Testis (tissue), 3 donors: ENCODE measurements around the gene NR3C1. TPM values are rescaled to one million over a fixed set of nuclear protein-coding genes. Genes with fewer than 3 reads are reported as not detected.

Experiments
- DNase-seq: peaks from one replicate; pipeline ENCODE4 v3.0.0-alpha.2; 2019
- H3K27ac ChIP-seq, 2 donors: fragments of 200-600 bp; sonication (generic); one replicate each; pipeline ENCODE4 v1.5.1; 2019
- H3K27me3 ChIP-seq: fragments of 200-600 bp; sonication (generic); one replicate; pipeline ENCODE4 v1.5.1; 2019
- H3K36me3 ChIP-seq: fragments of 200-600 bp; sonication (generic); one replicate; pipeline ENCODE4 v1.5.1; 2017; ENCODE audit warnings: low read depth; ENCODE audit errors: missing control alignments
- H3K4me1 ChIP-seq: fragments of 200-600 bp; sonication (generic); one replicate; pipeline ENCODE4 v1.5.1; 2019
- H3K4me3 ChIP-seq, 2 donors: fragments of 200-600 bp; sonication (generic); one replicate each; pipeline ENCODE4 v1.5.1; 2017 to 2019
- H3K9me3 ChIP-seq: fragments of 200-600 bp; sonication (generic); one replicate; pipeline ENCODE4 v1.5.1; 2017
- POLR2A ChIP-seq: fragments of 450-650 bp; IDR thresholded peaks from one replicate; pipeline ENCODE4 v1.6.1; 2017; ENCODE audit warnings: antibody characterized with exemption, mild to moderate bottlenecking, moderate library complexity
- WGBS, 2 donors: methylation state at CpG; one replicate each; pipeline ENCODE4 v1.1.5; 2018; 5-methylcytosine and 5-hydroxymethylcytosine counted together
- intact Hi-C: fragments of 100-400 bp; cut with DNase I; formaldehyde crosslinking; loops from one replicate; pipeline ENCODE4 v1.15.1; 2023; ENCODE audit warnings: low total_unique reads
- polyA plus RNA-seq: library from polyadenylated mRNA; stranded (reverse); fragments of 350-450 nt; fragmentation: Illumina TruSeq; extraction: RNeasy Lipid Tissue Mini Kit (QIAGEN cat#74804); gene quantifications from one replicate; pipeline ENCODE4 v1.2.3, GENCODE V29; 2014; ENCODE audit warnings: low read depth, low replicate concordance; ENCODE audit not compliant: insufficient read depth
- total RNA-seq, 2 donors: library from RNA; depleted of rRNA; stranded (reverse); fragments of >200 nt; gene quantifications; one replicate each; pipeline ENCODE4 v1.2.3, GENCODE V29; 2016
- TF ChIP-seq, protein P1 (sequence below), 3 experiments: fragments of 450-650 bp in 2 of 3; fragments of 200-600 bp in 1 of 3; sonication (generic) in 1 of 3; IDR thresholded peaks; one replicate each; pipeline ENCODE4 v1.5.1; 2016 to 2019; ENCODE audit warnings: antibody characterized with exemption in 3 of 3, mild to moderate bottlenecking in 2 of 3, moderate library complexity in 1 of 3

NR3C1 gene
- total and polyA plus RNA-seq, 3 donors from 2014 or later = 33.2 to 37.7 (median 34.3) TPM

GRCh38 chr5:143341807-143342570, 61.5 kb downstream of the NR3C1 start:
- H3K27ac ChIP-seq = no peak overlapping the region
- H3K36me3 ChIP-seq = no peaks in the 10 kb centered on the region
- WGBS, 2 donors = 78 to 81% methylated on average over 4 of the region's 4 CpGs

GRCh38 chr5:143340891-143341685, 62.4 kb downstream of the NR3C1 start:
- DNase-seq = no peak
- no peak overlapping the region for H3K27ac ChIP-seq
- no peaks in the 10 kb centered on the region for H3K9me3 ChIP-seq
- no peaks in the 10 kb centered on the region for H3K27me3 ChIP-seq
- intact Hi-C loops = no loop called here
- H3K4me3 ChIP-seq = no peak overlapping the region
- H3K4me1 ChIP-seq = peaks cover 7% of the 10 kb centered on the region
- 83 to 91% methylated on average over 3 of the region's 3 CpGs for WGBS, 2 donors
- no peaks in the 10 kb centered on the region for H3K36me3 ChIP-seq
- TF ChIP-seq, protein P1, sequence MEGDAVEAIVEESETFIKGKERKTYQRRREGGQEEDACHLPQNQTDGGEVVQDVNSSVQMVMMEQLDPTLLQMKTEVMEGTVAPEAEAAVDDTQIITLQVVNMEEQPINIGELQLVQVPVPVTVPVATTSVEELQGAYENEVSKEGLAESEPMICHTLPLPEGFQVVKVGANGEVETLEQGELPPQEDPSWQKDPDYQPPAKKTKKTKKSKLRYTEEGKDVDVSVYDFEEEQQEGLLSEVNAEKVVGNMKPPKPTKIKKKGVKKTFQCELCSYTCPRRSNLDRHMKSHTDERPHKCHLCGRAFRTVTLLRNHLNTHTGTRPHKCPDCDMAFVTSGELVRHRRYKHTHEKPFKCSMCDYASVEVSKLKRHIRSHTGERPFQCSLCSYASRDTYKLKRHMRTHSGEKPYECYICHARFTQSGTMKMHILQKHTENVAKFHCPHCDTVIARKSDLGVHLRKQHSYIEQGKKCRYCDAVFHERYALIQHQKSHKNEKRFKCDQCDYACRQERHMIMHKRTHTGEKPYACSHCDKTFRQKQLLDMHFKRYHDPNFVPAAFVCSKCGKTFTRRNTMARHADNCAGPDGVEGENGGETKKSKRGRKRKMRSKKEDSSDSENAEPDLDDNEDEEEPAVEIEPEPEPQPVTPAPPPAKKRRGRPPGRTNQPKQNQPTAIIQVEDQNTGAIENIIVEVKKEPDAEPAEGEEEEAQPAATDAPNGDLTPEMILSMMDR (IDR thresholded peaks at IDR 0.05) = no peak
- TF ChIP-seq POLR2A = no peak

More at GRCh38 chr5:143341807-143342570, 61.5 kb downstream of the NR3C1 start:
- TF ChIP-seq, protein P1 (IDR thresholded peaks at IDR 0.05) = no peak
- TF ChIP-seq POLR2A = no peak
- Histone ChIP-seq H3K9me3 (no peaks in the 10 kb centered on the region), H3K4me3 (no peak overlapping the region), H3K27me3 (no peaks in the 10 kb centered on the region), H3K4me1 (no peaks in the 10 kb centered on the region)
- intact Hi-C loops = no loop called here
- DNase-seq = no peak

DNA sequence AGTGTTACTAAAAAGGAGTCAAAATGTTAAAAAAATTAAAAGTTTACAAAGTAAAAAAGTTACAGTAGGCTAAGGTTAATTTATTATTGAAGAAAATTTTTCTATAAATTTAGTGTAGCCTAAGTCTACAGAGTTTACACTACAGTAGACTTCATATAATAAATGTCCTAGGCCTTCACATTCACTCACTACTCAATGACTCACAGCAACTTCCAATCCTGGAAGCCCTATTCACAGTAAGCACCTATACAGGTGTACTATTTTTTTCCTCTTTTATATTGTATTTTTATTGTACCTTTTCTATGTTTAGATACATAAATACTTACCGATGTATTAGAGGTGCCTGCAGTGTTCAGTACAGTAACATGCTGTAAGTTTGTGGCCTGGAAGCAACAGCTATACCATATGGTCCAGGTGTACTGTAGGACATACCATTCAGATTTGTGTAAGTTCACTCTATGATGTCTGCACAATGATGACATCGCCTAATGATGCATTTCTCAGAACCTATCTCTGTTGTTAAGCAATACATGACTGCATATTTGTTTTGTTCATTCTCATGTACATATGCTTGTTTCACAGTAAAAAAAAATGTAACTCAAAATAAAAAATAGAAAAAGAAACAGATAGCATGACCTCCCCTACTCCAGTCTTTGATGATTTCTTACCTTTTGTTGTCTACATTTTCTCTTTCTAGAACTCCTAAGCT, 64.7 kb downstream of the NR3C1 start:
- Histone ChIP-seq H3K4me3 (no peak overlapping the region), H3K4me1 (peaks cover 7% of the 10 kb centered on the region), H3K27ac (no peak overlapping the region), H3K36me3 (no peaks in the 10 kb centered on the region), H3K27me3 (no peaks in the 10 kb centered on the region), H3K9me3 (no peaks in the 10 kb centered on the region)
- DNase-seq = no peak
- WGBS, 2 donors = 94 to 96% methylated on average over 2 of the region's 2 CpGs
- TF ChIP-seq, protein P1 (IDR thresholded peaks at IDR 0.05) = no peak
- no peak for TF ChIP-seq POLR2A
- intact Hi-C loops = no loop called here

DNA sequence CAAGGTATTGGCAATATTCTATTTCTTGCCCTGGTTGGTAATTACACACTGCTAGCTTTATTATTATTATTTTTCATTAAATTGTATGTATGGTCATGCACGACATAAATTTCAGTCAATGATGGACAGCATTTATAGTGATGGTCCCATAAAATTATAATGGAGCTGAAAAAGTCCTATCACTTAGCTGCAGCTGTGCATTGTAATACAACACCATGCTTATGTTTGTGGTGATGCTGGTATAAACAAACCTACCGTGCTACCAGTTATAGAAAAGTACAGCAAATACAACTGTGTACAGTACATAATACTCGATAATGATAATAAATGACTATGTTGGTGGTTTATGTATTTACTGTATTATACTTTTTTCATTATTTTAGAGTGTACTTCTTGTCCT, 65.5 kb downstream of the NR3C1 start:
- Histone ChIP-seq H3K27ac (no peak overlapping the region), H3K4me3 (no peak overlapping the region), H3K4me1 (peaks cover 7% of the 10 kb centered on the region), H3K9me3 (no peaks in the 10 kb centered on the region), H3K27me3 (no peaks in the 10 kb centered on the region), H3K36me3 (no peaks in the 10 kb centered on the region)
- TF ChIP-seq, protein P1 (IDR thresholded peaks at IDR 0.05) = no peak
- TF ChIP-seq POLR2A = no peak
- WGBS, 2 donors = 91% methylated on average over 3 of the region's 3 CpGs
- intact Hi-C loops = no loop called here
- no peak for DNase-seq
